Skeletal muscle tissue (tissue), 4 donors: ENCODE measurements around the gene TMEM107. TPM values are rescaled to one million over a fixed set of nuclear protein-coding genes. Genes with fewer than 3 reads are reported as not detected.

ENCODE experiments used
- H3K27ac ChIP-seq: one replicate; pipeline ENCODE4 v1.7.0; 2013; ENCODE audit warnings: mild to moderate bottlenecking, low read depth, low read length, inconsistent platforms
- H3K27me3 ChIP-seq, 3 donors: one replicate each; pipeline ENCODE4 v1.7.0; 2013; ENCODE audit warnings: low read length in 3 of 3; ENCODE audit not compliant: control insufficient read depth in 3 of 3, insufficient read depth in 3 of 3
- H3K36me3 ChIP-seq, 3 donors: one replicate each; pipeline ENCODE4 v1.7.0; 2013; ENCODE audit warnings: low read length in 3 of 3; ENCODE audit not compliant: control insufficient read depth in 3 of 3, insufficient read depth in 3 of 3
- H3K4me1 ChIP-seq, 3 donors: one replicate each; pipeline ENCODE4 v1.7.0; 2013; ENCODE audit warnings: low read length in 3 of 3, mild to moderate bottlenecking in 3 of 3; ENCODE audit not compliant: control insufficient read depth in 3 of 3, insufficient read depth in 3 of 3
- H3K4me3 ChIP-seq, 3 donors: one replicate each; pipeline ENCODE4 v1.7.0; 2013; ENCODE audit warnings: low read length in 3 of 3
- H3K9ac ChIP-seq, 3 donors: one replicate each; pipeline ENCODE4 v1.7.0; 2013; ENCODE audit warnings: low read length in 3 of 3, mild to moderate bottlenecking in 3 of 3, moderate library complexity in 2 of 3, low read depth in 1 of 3
- H3K9me3 ChIP-seq, 3 donors: one replicate each; pipeline ENCODE4 v1.7.0; 2013; ENCODE audit warnings: low read length in 3 of 3; ENCODE audit not compliant: control insufficient read depth in 3 of 3
- total RNA-seq: library from RNA; depleted of rRNA; stranded (reverse); fragments of >200 nt; gene quantifications from one replicate; pipeline ENCODE4 v1.2.3, GENCODE V29; 2014
- donor health status: Osteomylitis.

TMEM107 gene
- total RNA-seq, 1 donor from 2014 or later, result 25.1 TPM

- Histone ChIP-seq H3K4me3 (peak overlapping the region; percentile 71 to 94 (median 90)), H3K36me3 (peaks cover 54 to 59% (median 56%) of the 10 kb centered on the region in 3 donors), H3K27ac (peak overlapping the region; percentile 100), H3K9ac (peak overlapping the region; percentile 94 to 100 (median 96)), H3K9me3 (no peaks in the 10 kb centered on the region), H3K27me3 (no peaks in the 10 kb centered on the region), H3K4me1 (peaks cover 60 to 86% (median 77%) of the 10 kb centered on the region in 3 donors)
Observed at GRCh38 chr17:8150194-8151119, 25.7 kb downstream of the TMEM107 start.

- H3K4me1 ChIP-seq, result peaks cover 52 to 84% (median 69%) of the 10 kb centered on the region in 3 donors
- H3K36me3 ChIP-seq, result peaks cover 63 to 64% (median 63%) of the 10 kb centered on the region in 3 donors
- H3K27me3 ChIP-seq, result no peaks in the 10 kb centered on the region
- peak overlapping the region; percentile 11 to 100 (median 94) for H3K9ac ChIP-seq
- peak overlapping the region; percentile 71 to 94 (median 90) for H3K4me3 ChIP-seq
- no peaks in the 10 kb centered on the region for H3K9me3 ChIP-seq
- H3K27ac ChIP-seq, result peak overlapping the region; percentile 100
Observed at GRCh38 chr17:8149419-8150193, 26.6 kb downstream of the TMEM107 start.

GRCh38 chr17:8148560-8148959, 27.6 kb downstream of the TMEM107 start:
- Histone ChIP-seq H3K4me3 (no peak overlapping the region), H3K4me1 (peaks cover 50 to 90% (median 65%) of the 10 kb centered on the region in 3 donors), H3K9me3 (no peaks in the 10 kb centered on the region), H3K9ac (peak overlapping the region in 2 of 3 donors; percentile 40 to 63), H3K36me3 (peaks cover 73 to 75% (median 73%) of the 10 kb centered on the region in 3 donors), H3K27ac (peak overlapping the region; percentile 70), H3K27me3 (no peaks in the 10 kb centered on the region)

GRCh38 chr17:8147805-8148404, 28.3 kb downstream of the TMEM107 start:
- H3K4me1 ChIP-seq, result peaks cover 43 to 84% (median 61%) of the 10 kb centered on the region in 3 donors
- H3K27ac ChIP-seq, result peak overlapping the region; percentile 70

GRCh38 chr17:8147141-8147804, 28.9 kb downstream of the TMEM107 start:
- H3K4me1 ChIP-seq, result peaks cover 38 to 84% (median 62%) of the 10 kb centered on the region in 3 donors

More at GRCh38 chr17:8147805-8148404, 28.3 kb downstream of the TMEM107 start:
- H3K9me3 ChIP-seq, result no peaks in the 10 kb centered on the region
- H3K36me3 ChIP-seq, result peaks cover 71 to 77% (median 77%) of the 10 kb centered on the region in 3 donors
- H3K9ac ChIP-seq, result peak overlapping the region in 2 of 3 donors; percentile 40 to 63
- no peaks in the 10 kb centered on the region for H3K27me3 ChIP-seq
- H3K4me3 ChIP-seq, result no peak overlapping the region

GRCh38 chr17:8146381-8147140, 29.6 kb downstream of the TMEM107 start:
- Histone ChIP-seq H3K9me3 (no peaks in the 10 kb centered on the region), H3K27ac (peak overlapping the region; percentile 70), H3K4me1 (peaks cover 34 to 83% (median 69%) of the 10 kb centered on the region in 3 donors), H3K36me3 (peaks cover 82 to 89% (median 88%) of the 10 kb centered on the region in 3 donors), H3K9ac (peak overlapping the region in 1 of 3 donors; percentile 60), H3K27me3 (no peaks in the 10 kb centered on the region), H3K4me3 (no peak overlapping the region)

More at GRCh38 chr17:8147141-8147804, 28.9 kb downstream of the TMEM107 start:
- no peaks in the 10 kb centered on the region for H3K27me3 ChIP-seq
- peak overlapping the region in 1 of 3 donors; percentile 63 for H3K9ac ChIP-seq
- H3K9me3 ChIP-seq, result no peaks in the 10 kb centered on the region
- H3K4me3 ChIP-seq, result no peak overlapping the region
- H3K36me3 ChIP-seq, result peaks cover 75 to 84% (median 81%) of the 10 kb centered on the region in 3 donors
- peak overlapping the region; percentile 70 for H3K27ac ChIP-seq

GRCh38 chr17:8145811-8146210, 30.4 kb downstream of the TMEM107 start:
- peak overlapping the region; percentile 70 for H3K27ac ChIP-seq
- peak overlapping the region in 1 of 3 donors; percentile 60 for H3K9ac ChIP-seq
- H3K27me3 ChIP-seq, result no peaks in the 10 kb centered on the region
- peaks cover 90 to 96% (median 95%) of the 10 kb centered on the region in 3 donors for H3K36me3 ChIP-seq
- H3K4me3 ChIP-seq, result no peak overlapping the region
- H3K4me1 ChIP-seq, result peaks cover 28 to 82% (median 69%) of the 10 kb centered on the region in 3 donors
- H3K9me3 ChIP-seq, result no peaks in the 10 kb centered on the region

GRCh38 chr17:8144401-8145231, 31.6 kb downstream of the TMEM107 start:
- peaks cover 20 to 82% (median 67%) of the 10 kb centered on the region in 3 donors for H3K4me1 ChIP-seq
- no peaks in the 10 kb centered on the region for H3K27me3 ChIP-seq
- no peaks in the 10 kb centered on the region for H3K9me3 ChIP-seq
- H3K9ac ChIP-seq, result peak overlapping the region in 1 of 3 donors; percentile 57
- H3K27ac ChIP-seq, result no peak overlapping the region
- H3K4me3 ChIP-seq, result no peak overlapping the region
- peaks cover 91 to 99% (median 95%) of the 10 kb centered on the region in 3 donors for H3K36me3 ChIP-seq
